ENCODE results near the gene SUSD1.
"Not testable (repeated sequence)": the region's sequence is repeated elsewhere in the genome, so short reads cannot be mapped to it uniquely, and the experiment has no call there.

SUSD1 gene

DNA sequence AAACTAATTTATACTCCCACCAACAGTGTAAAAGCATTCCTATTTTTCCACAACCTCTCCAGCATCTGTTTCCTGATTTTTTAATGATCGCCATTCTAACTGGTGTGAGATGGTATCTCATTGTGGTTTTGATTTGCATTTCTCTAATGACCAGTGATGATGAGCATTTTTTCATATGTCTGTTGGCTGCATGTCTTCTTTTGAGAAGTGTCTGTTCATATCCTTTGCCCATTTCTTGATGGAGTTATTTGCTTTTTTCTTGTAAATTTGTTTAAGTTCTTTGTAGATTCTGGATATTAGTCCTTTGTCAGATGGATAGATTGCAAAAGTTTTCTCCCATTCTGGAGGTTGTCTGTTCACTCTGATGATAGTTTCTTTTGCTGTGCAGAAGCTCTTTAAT lies 15.2 kb upstream of the SUSD1 start:
- H3K9ac ChIP-seq (ENCODE audit: low read length in 2 of 2); H3K4me3 ChIP-seq (ENCODE audit: low read length in 2 of 2); H3K4me1 ChIP-seq (ENCODE audit: control insufficient read depth, insufficient read depth, low read length); H3K36me3 ChIP-seq (ENCODE audit: control insufficient read depth in 2 of 2, insufficient read depth in 2 of 2, low read length in 2 of 2); H3K27me3 ChIP-seq (ENCODE audit: control insufficient read depth in 1 of 2, insufficient read depth in 2 of 2, low read length in 2 of 2); H3K27ac ChIP-seq (ENCODE audit: low read length); H3K9me3 ChIP-seq (ENCODE audit: control insufficient read depth in 2 of 2, low read length in 2 of 2): not testable (repeated sequence)

DNA sequence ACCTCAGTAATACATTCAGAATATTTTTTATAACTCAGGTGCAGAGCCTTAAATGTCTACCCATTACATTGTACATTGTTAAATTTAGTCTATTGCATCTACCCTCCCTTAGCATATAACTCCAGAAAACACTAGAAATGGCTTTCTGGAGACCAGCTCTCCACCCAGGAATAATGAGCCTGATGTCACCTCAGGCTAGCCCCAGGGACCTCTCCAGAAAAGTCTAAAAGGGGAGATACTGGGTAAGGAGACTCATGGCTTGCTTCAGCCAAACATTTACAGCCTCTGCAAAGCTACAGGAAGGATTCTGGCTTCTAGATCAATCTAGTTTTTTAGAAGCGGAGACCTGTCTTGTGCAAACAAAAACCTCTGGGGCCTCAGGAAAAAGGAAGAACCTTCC lies 13.8 kb upstream of the SUSD1 start:
- Histone ChIP-seq H3K4me1 (ENCODE audit: control insufficient read depth, insufficient read depth, low read length) (no peaks in the 10 kb centered on the region), H3K27me3 (ENCODE audit: control insufficient read depth in 1 of 2, insufficient read depth in 2 of 2, low read length in 2 of 2) (no peaks in the 10 kb centered on the region), H3K9ac (ENCODE audit: low read length in 2 of 2) (no peak overlapping the region), H3K4me3 (ENCODE audit: low read length in 2 of 2) (no peak overlapping the region), H3K27ac (ENCODE audit: low read length) (no peak overlapping the region), H3K9me3 (ENCODE audit: control insufficient read depth in 2 of 2, low read length in 2 of 2) (peaks cover 0 to 4% of the 10 kb centered on the region in 2 donors), H3K36me3 (ENCODE audit: control insufficient read depth in 2 of 2, insufficient read depth in 2 of 2, low read length in 2 of 2) (no peaks in the 10 kb centered on the region)

DNA sequence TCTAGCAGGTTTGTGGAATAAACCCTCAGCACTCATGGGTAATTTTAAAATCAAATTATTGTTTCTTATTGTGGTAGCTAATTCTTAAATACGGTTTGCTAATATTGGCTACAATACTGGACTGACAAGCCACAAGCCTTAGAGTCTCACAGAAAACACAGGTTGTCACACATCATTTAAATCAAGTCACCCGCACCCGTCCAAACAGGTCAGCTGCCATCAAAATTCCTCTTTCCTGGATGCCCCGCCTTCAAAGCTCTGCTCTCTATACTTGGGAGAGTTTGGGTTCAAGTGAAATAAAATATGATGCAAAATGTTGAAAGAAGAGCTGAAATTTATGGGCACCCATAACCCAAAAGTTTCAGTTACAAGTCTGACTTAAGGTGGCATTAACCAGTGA lies 12.3 kb upstream of the SUSD1 start:
- Histone ChIP-seq H3K4me3 (ENCODE audit: low read length in 2 of 2) (no peak overlapping the region), H3K27ac (ENCODE audit: low read length) (no peak overlapping the region), H3K9ac (ENCODE audit: low read length in 2 of 2) (no peak overlapping the region), H3K4me1 (ENCODE audit: control insufficient read depth, insufficient read depth, low read length) (no peaks in the 10 kb centered on the region), H3K9me3 (ENCODE audit: control insufficient read depth in 2 of 2, low read length in 2 of 2) (peaks cover 0 to under 1% of the 10 kb centered on the region in 2 donors), H3K27me3 (ENCODE audit: control insufficient read depth in 1 of 2, insufficient read depth in 2 of 2, low read length in 2 of 2) (no peaks in the 10 kb centered on the region), H3K36me3 (ENCODE audit: control insufficient read depth in 2 of 2, insufficient read depth in 2 of 2, low read length in 2 of 2) (no peaks in the 10 kb centered on the region)

DNA sequence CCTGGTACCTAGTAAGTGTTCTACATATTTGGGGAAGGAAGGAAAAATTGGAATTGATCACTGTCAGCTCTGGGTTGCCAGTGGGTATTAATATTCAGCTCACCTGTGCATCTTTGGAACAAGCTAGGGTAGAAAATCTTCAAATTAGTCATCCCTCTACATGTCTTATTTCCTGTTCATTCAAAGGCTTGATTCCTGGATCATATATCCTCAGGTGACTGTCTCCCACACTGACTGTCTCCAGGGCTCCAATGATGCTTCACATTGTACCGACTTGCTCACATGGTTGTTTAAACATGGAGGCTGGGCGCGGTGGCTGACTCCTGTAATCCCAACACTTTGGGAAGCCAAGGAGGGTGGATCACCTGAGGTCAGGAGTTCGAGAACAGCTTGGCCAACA lies 11.6 kb upstream of the SUSD1 start:
- no peaks in the 10 kb centered on the region for H3K27me3 ChIP-seq (ENCODE audit: control insufficient read depth in 1 of 2, insufficient read depth in 2 of 2, low read length in 2 of 2)
- no peaks in the 10 kb centered on the region for H3K36me3 ChIP-seq (ENCODE audit: control insufficient read depth in 2 of 2, insufficient read depth in 2 of 2, low read length in 2 of 2)
- H3K27ac ChIP-seq (ENCODE audit: low read length) = no peak overlapping the region
- H3K4me3 ChIP-seq (ENCODE audit: low read length in 2 of 2) = no peak overlapping the region
- no peaks in the 10 kb centered on the region for H3K9me3 ChIP-seq (ENCODE audit: control insufficient read depth in 2 of 2, low read length in 2 of 2)
- H3K9ac ChIP-seq (ENCODE audit: low read length in 2 of 2) = no peak overlapping the region
- no peaks in the 10 kb centered on the region for H3K4me1 ChIP-seq (ENCODE audit: control insufficient read depth, insufficient read depth, low read length)

DNA sequence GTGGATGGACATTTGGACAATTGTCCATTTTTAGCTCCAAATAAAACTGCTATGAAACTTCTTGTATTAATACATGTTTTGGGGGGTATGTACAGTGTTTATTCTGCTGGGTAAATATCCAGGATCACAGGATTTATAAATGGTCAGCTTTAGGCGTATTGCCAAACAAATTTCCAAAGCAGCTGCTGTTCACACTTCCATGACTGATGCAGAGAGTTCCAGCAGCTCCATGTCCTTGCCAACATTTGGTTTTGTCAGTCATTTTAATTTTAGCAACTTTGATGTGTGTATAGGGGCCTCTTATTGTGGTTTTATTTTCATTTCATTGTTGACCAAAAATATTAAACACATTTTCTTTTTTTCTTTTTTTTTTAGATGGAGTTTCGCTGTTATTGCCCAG lies 9.8 kb upstream of the SUSD1 start:
- no peak overlapping the region for H3K4me3 ChIP-seq (ENCODE audit: low read length in 2 of 2)
- no peaks in the 10 kb centered on the region for H3K4me1 ChIP-seq (ENCODE audit: control insufficient read depth, insufficient read depth, low read length)
- H3K27ac ChIP-seq (ENCODE audit: low read length) = no peak overlapping the region
- no peak overlapping the region for H3K9ac ChIP-seq (ENCODE audit: low read length in 2 of 2)
- no peaks in the 10 kb centered on the region for H3K27me3 ChIP-seq (ENCODE audit: control insufficient read depth in 1 of 2, insufficient read depth in 2 of 2, low read length in 2 of 2)
- no peaks in the 10 kb centered on the region for H3K9me3 ChIP-seq (ENCODE audit: control insufficient read depth in 2 of 2, low read length in 2 of 2)
- no peaks in the 10 kb centered on the region for H3K36me3 ChIP-seq (ENCODE audit: control insufficient read depth in 2 of 2, insufficient read depth in 2 of 2, low read length in 2 of 2)

DNA sequence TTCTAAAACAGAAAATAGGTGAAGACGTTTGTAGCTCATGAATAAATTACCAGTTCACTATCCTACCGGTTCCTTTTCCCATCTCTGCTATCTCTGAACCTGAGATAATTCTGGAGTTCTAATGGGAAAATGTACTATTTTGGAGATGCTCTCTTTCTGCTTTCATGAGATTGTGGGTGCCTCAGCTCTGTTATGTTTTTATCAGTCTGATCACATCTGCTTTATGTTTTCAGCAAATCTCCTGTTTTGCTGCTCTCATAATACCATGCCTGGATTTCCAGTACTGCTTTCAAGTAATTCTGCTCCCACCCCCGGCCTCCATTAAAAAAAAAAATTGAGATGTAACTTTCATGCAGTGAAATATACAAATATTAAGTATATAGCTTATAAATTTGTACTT lies 9.1 kb upstream of the SUSD1 start:
- no peaks in the 10 kb centered on the region for H3K9me3 ChIP-seq (ENCODE audit: control insufficient read depth in 2 of 2, low read length in 2 of 2)
- no peak overlapping the region for H3K4me3 ChIP-seq (ENCODE audit: low read length in 2 of 2)
- no peaks in the 10 kb centered on the region for H3K4me1 ChIP-seq (ENCODE audit: control insufficient read depth, insufficient read depth, low read length)
- no peaks in the 10 kb centered on the region for H3K27me3 ChIP-seq (ENCODE audit: control insufficient read depth in 1 of 2, insufficient read depth in 2 of 2, low read length in 2 of 2)
- no peak overlapping the region for H3K9ac ChIP-seq (ENCODE audit: low read length in 2 of 2)
- H3K27ac ChIP-seq (ENCODE audit: low read length) = no peak overlapping the region
- H3K36me3 ChIP-seq (ENCODE audit: control insufficient read depth in 2 of 2, insufficient read depth in 2 of 2, low read length in 2 of 2) = no peaks in the 10 kb centered on the region

DNA sequence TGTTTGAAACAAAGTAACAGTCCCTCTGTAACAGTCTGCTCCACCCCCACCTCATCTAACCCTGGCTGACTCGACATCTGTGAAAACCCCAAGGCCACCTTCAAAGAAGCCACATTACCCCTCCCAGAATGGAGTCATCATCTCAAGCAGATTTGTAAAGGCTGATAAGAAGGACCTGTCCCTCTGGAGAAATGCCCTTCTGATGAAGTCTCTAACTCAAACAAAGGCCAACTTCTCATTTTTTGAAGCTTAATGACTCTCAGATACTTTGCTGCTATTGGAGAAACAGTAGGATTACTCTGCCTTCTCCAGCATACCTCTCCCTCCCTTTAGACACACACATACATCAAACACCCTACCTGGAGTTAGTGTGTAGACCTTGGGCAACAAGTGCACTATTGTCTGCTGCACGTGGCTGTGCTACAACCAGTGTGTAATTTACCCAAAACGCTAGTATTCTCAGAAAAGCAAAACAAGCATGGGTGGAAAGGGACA lies 5.3 kb upstream of the SUSD1 start:
- H3K4me1 ChIP-seq (ENCODE audit: control insufficient read depth, insufficient read depth, low read length) = no peaks in the 10 kb centered on the region
- no peak overlapping the region for H3K4me3 ChIP-seq (ENCODE audit: low read length in 2 of 2)
- H3K27me3 ChIP-seq (ENCODE audit: control insufficient read depth in 1 of 2, insufficient read depth in 2 of 2, low read length in 2 of 2) = peaks cover 4 to 6% of the 10 kb centered on the region in 2 donors
- H3K27ac ChIP-seq (ENCODE audit: low read length) = no peak overlapping the region
- H3K9me3 ChIP-seq (ENCODE audit: control insufficient read depth in 2 of 2, low read length in 2 of 2) = no peaks in the 10 kb centered on the region
- no peak overlapping the region for H3K9ac ChIP-seq (ENCODE audit: low read length in 2 of 2)
- no peaks in the 10 kb centered on the region for H3K36me3 ChIP-seq (ENCODE audit: control insufficient read depth in 2 of 2, insufficient read depth in 2 of 2, low read length in 2 of 2)

DNA sequence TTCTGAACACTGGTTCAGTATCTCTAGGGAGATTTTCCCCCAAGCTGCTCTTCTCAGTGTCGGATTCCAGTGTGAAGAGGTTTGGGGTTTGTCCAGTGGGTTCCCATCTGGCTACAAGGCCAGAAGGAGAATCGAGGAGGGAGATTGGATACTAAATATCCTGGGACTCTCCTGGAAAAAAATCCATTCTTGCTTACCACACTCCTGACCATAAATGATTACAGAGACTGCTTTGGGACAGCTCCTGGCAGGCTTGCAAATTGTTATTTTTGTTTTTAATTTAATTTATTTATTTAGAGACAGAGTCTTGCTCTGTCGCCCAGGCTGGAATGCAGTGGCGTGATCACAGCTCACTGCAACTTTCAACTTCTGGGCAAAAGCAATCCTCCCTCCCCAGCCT lies 4.7 kb upstream of the SUSD1 start:
- Histone ChIP-seq H3K9ac (ENCODE audit: low read length in 2 of 2) (no peak overlapping the region), H3K27ac (ENCODE audit: low read length) (no peak overlapping the region), H3K4me3 (ENCODE audit: low read length in 2 of 2) (no peak overlapping the region), H3K27me3 (ENCODE audit: control insufficient read depth in 1 of 2, insufficient read depth in 2 of 2, low read length in 2 of 2) (peaks cover 6 to 9% of the 10 kb centered on the region in 2 donors), H3K9me3 (ENCODE audit: control insufficient read depth in 2 of 2, low read length in 2 of 2) (no peaks in the 10 kb centered on the region), H3K36me3 (ENCODE audit: control insufficient read depth in 2 of 2, insufficient read depth in 2 of 2, low read length in 2 of 2) (no peaks in the 10 kb centered on the region), H3K4me1 (ENCODE audit: control insufficient read depth, insufficient read depth, low read length) (no peaks in the 10 kb centered on the region)

DNA sequence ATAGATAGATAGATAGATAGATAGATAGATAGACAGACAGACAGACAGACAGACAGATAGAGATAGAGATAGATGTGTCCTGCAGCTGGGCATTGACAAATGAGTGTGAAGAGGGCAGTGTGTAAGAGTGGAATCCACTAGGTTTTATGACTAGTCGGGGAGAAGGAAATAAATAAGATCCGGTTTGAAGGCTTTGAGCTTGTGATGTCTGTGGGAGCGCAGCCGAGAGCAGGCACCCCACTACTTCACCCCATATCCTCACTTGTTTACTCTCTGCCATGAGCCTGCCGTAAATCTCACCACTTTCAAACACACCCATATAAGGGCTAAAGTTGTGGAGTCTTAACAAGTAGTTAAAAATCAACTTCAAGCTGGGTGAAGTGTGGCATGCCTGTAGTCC lies 1.4 kb upstream of the SUSD1 start:
- no peak overlapping the region for H3K27ac ChIP-seq (ENCODE audit: low read length)
- no peak overlapping the region for H3K9ac ChIP-seq (ENCODE audit: low read length in 2 of 2)
- peaks cover 10 to 11% of the 10 kb centered on the region in 2 donors for H3K27me3 ChIP-seq (ENCODE audit: control insufficient read depth in 1 of 2, insufficient read depth in 2 of 2, low read length in 2 of 2)
- H3K4me3 ChIP-seq (ENCODE audit: low read length in 2 of 2) = no peak overlapping the region
- H3K36me3 ChIP-seq (ENCODE audit: control insufficient read depth in 2 of 2, insufficient read depth in 2 of 2, low read length in 2 of 2) = no peaks in the 10 kb centered on the region
- H3K4me1 ChIP-seq (ENCODE audit: control insufficient read depth, insufficient read depth, low read length) = no peaks in the 10 kb centered on the region
- H3K9me3 ChIP-seq (ENCODE audit: control insufficient read depth in 2 of 2, low read length in 2 of 2) = no peaks in the 10 kb centered on the region

DNA sequence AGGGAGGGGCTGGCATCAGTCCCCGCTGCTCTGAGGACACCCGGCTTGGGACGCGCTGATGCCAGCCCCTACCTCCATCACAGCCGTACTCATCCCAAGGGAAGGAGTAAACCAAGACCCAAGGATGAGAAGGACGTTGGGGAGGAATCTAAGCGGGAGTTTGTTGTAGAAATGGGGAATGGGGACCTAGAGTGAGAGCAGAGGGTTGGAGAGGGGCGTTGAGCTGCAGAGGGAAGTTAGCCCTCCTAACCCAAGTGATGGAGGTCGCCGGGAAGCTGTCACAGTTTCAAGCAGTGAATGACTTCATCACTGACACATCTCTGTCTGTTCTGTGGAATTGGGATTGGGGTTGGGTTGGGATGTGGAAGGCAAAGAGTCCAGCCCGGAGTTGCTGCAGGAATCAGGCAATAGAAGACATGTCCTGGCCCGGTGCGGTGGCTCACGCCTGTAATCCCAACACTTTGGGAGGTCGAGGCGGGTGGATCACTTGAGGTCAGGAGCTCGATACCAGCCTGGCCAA lies 759 bp upstream of the SUSD1 start:
- no peaks in the 10 kb centered on the region for H3K4me1 ChIP-seq (ENCODE audit: control insufficient read depth, insufficient read depth, low read length)

DNA sequence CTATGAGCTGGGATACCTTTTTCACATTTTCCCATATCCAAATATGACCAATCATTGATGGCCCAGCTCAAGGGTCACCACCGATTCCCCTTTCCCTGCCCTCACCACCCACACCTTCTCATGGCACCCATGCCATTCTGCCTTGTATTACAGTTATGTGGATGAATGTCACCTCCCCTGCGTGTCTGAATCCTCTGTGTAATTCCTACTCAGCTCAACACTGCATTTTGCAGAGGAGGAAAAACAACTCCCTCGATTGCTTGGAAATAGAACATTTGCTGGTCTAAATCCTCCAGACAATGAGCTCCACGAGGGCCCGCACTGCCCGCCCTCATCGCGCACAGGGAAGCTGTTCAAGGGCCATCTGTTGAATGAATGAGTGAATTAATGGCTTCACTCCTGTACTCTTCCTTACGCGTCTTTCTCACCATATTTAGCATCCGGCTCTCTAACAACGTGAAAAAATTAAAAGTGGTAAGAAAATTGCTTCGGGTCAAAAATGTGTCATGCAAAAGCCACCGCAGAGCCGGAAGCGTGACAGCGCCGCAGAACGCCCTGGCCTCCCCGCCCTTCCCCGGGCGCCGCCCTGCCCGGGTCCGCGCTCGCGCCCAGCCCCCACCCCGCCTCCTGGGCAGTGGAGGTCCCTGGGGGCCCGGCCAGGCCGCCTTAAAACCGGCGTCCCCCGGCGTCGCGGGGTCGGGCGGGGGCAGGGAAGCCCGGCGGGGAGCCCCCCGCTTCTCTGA lies 704 bp downstream of the SUSD1 start:
- H3K27ac ChIP-seq (ENCODE audit: low read length) = no peak overlapping the region
- peak overlapping the region; percentile 17 to 64 for H3K4me3 ChIP-seq (ENCODE audit: low read length in 2 of 2)
- H3K36me3 ChIP-seq (ENCODE audit: control insufficient read depth in 2 of 2, insufficient read depth in 2 of 2, low read length in 2 of 2) = no peaks in the 10 kb centered on the region
- no peaks in the 10 kb centered on the region for H3K9me3 ChIP-seq (ENCODE audit: control insufficient read depth in 2 of 2, low read length in 2 of 2)
- no peak overlapping the region for H3K9ac ChIP-seq (ENCODE audit: low read length in 2 of 2)
- peaks cover 10 to 11% of the 10 kb centered on the region in 2 donors for H3K27me3 ChIP-seq (ENCODE audit: control insufficient read depth in 1 of 2, insufficient read depth in 2 of 2, low read length in 2 of 2)
- H3K4me1 ChIP-seq (ENCODE audit: control insufficient read depth, insufficient read depth, low read length) = no peaks in the 10 kb centered on the region

More for the DNA sequence above, 759 bp upstream of the SUSD1 start:
- Histone ChIP-seq H3K27ac (ENCODE audit: low read length) (no peak overlapping the region), H3K4me3 (ENCODE audit: low read length in 2 of 2) (no peak overlapping the region), H3K27me3 (ENCODE audit: control insufficient read depth in 1 of 2, insufficient read depth in 2 of 2, low read length in 2 of 2) (peaks cover 10 to 11% of the 10 kb centered on the region in 2 donors), H3K36me3 (ENCODE audit: control insufficient read depth in 2 of 2, insufficient read depth in 2 of 2, low read length in 2 of 2) (no peaks in the 10 kb centered on the region), H3K9me3 (ENCODE audit: control insufficient read depth in 2 of 2, low read length in 2 of 2) (no peaks in the 10 kb centered on the region), H3K9ac (ENCODE audit: low read length in 2 of 2) (no peak overlapping the region)
